Esophagus muscularis mucosa (tissue), 4 donors: ENCODE data around the gene CIZ1. TPM values are rescaled to one million over a fixed set of nuclear protein-coding genes. Genes with fewer than 3 reads are reported as not detected.

Experiments used
- DNase-seq: peaks from one replicate; pipeline ENCODE4 v3.0.0-alpha.2; 2017; ENCODE audit errors: extremely low spot score
- H3K27ac ChIP-seq, 4 donors: fragments of 200-600 bp; sonication (generic); replicated peaks in 1 of 4; 1 replicate in 3 of 4; 2 replicates in 1 of 4; pipeline ENCODE4 v1.5.1; 2016 to 2019; ENCODE audit warnings: mild to moderate bottlenecking in 1 of 4
- H3K27me3 ChIP-seq, 4 donors: fragments of 200-600 bp; sonication (generic); one replicate each; pipeline versions ENCODE4 v1.5.1 to v1.6.0; 2016 to 2019
- H3K36me3 ChIP-seq, 4 donors: fragments of 200-600 bp; sonication (generic); one replicate each; pipeline ENCODE4 v1.5.1; 2016 to 2019
- H3K4me1 ChIP-seq, 4 donors: fragments of 200-600 bp; sonication (generic); one replicate each; pipeline ENCODE4 v1.5.1; 2016 to 2019
- H3K4me3 ChIP-seq, 4 donors: fragments of 200-600 bp; sonication (generic); 1 replicate in 2 of 4; 2 replicates in 2 of 4; pipeline ENCODE4 v1.5.1; 2016 to 2019; ENCODE audit warnings: mild to moderate bottlenecking in 4 of 4, moderate library complexity in 1 of 4
- H3K9me3 ChIP-seq, 4 donors: fragments of 200-600 bp; sonication (generic); 1 replicate in 3 of 4; 2 replicates in 1 of 4; pipeline ENCODE4 v1.5.1; 2016 to 2019
- CTCF ChIP-seq, 3 experiments: fragments of 200-600 bp in 2 of 3; fragments of 450-650 bp in 1 of 3; sonication (generic) in 2 of 3; IDR thresholded peaks; one replicate each; pipeline ENCODE4 v1.5.1; 2017 to 2019; ENCODE audit warnings: antibody characterized with exemption in 3 of 3, mild to moderate bottlenecking in 2 of 3, moderate library complexity in 1 of 3
- EP300 ChIP-seq: sonication (generic); formaldehyde crosslinking; IDR thresholded peaks from one replicate; pipeline ENCODE4 v1.6.1; 2017; ENCODE audit warnings: antibody characterized with exemption
- POLR2A ChIP-seq: fragments of 450-650 bp; IDR thresholded peaks from one replicate; pipeline ENCODE4 v1.6.1; 2017; ENCODE audit warnings: antibody characterized with exemption, moderate library complexity, mild to moderate bottlenecking, low read depth
- POLR2AphosphoS5 ChIP-seq, 2 donors: sonication (generic); formaldehyde crosslinking; IDR thresholded peaks; one replicate each; pipeline ENCODE4 v1.6.1; 2017; ENCODE audit warnings: antibody characterized with exemption in 2 of 2
- WGBS: methylation state at CpG from one replicate; pipeline ENCODE4 v1.1.5; 2018; 5-methylcytosine and 5-hydroxymethylcytosine counted together
- intact Hi-C: fragments of 100-400 bp; cut with DNase I; formaldehyde crosslinking; loops from one replicate; pipeline ENCODE4 v1.15.1; 2023
- total RNA-seq, 4 donors: library from RNA; depleted of rRNA; stranded (reverse); fragments of >200 nt; gene quantifications; one replicate each; pipeline versions ENCODE4 v1.1.0 to v1.2.1, GENCODE V29; 2016

CIZ1 gene
- total RNA-seq, 4 donors from 2014 or later = 57.5 to 110 (median 73.2) TPM

GRCh38 chr9:128188209-128188608, 3.2 kb downstream of the CIZ1 start:
- Histone ChIP-seq H3K36me3 (peaks cover 15 to 67% (median 50%) of the 10 kb centered on the region in 4 donors), H3K27ac (no peak overlapping the region), H3K4me1 (peaks cover 22 to 33% (median 27%) of the 10 kb centered on the region in 4 donors), H3K9me3 (no peaks in the 10 kb centered on the region), H3K4me3 (no peak overlapping the region), H3K27me3 (no peaks in the 10 kb centered on the region)
- DNase-seq = no peak
- intact Hi-C loops = no loop called here
- 87% methylated on average over 1 of the region's 1 CpG for WGBS
- TF ChIP-seq POLR2AphosphoS5 (IDR thresholded peaks at IDR 0.05) (no peak), EP300 (no peak), CTCF (IDR thresholded peaks at IDR 0.05) (no peak), POLR2A (no peak)

GRCh38 chr9:128187361-128187760, 4.0 kb downstream of the CIZ1 start:
- H3K36me3 ChIP-seq = peaks cover 15 to 76% (median 57%) of the 10 kb centered on the region in 4 donors
- H3K4me1 ChIP-seq = peaks cover 14 to 25% (median 19%) of the 10 kb centered on the region in 4 donors
- DNase-seq = no peak
- intact Hi-C loops = no loop called here
- TF ChIP-seq EP300 = no peak
- TF ChIP-seq POLR2AphosphoS5 (IDR thresholded peaks at IDR 0.05) = no peak
- no peak for TF ChIP-seq POLR2A
- no peak for TF ChIP-seq CTCF (IDR thresholded peaks at IDR 0.05)
- H3K27ac ChIP-seq = no peak overlapping the region
- no peak overlapping the region for H3K4me3 ChIP-seq
- H3K9me3 ChIP-seq = no peaks in the 10 kb centered on the region
- WGBS = 91% methylated on average over 2 of the region's 2 CpGs
- no peaks in the 10 kb centered on the region for H3K27me3 ChIP-seq

GRCh38 chr9:128185979-128186965, 5.1 kb downstream of the CIZ1 start:
- peaks cover 11 to 23% (median 15%) of the 10 kb centered on the region in 4 donors for H3K4me1 ChIP-seq
- no peak for DNase-seq
- TF ChIP-seq CTCF (IDR thresholded peaks at IDR 0.05) (no peak), POLR2AphosphoS5 (IDR thresholded peaks at IDR 0.05) (no peak), POLR2A (no peak), EP300 (no peak)
- WGBS = 97% methylated on average over 11 of the region's 11 CpGs
- H3K9me3 ChIP-seq = no peaks in the 10 kb centered on the region
- no peak overlapping the region for H3K4me3 ChIP-seq
- no peaks in the 10 kb centered on the region for H3K27me3 ChIP-seq
- peaks cover 15 to 78% (median 58%) of the 10 kb centered on the region in 4 donors for H3K36me3 ChIP-seq
- intact Hi-C loops = no loop called here
- no peak overlapping the region for H3K27ac ChIP-seq

GRCh38 chr9:128182893-128183588, 8.3 kb downstream of the CIZ1 start:
- Histone ChIP-seq H3K4me1 (peaks cover 0 to 4% (median 2%) of the 10 kb centered on the region in 4 donors), H3K9me3 (no peaks in the 10 kb centered on the region), H3K27ac (no peak overlapping the region), H3K27me3 (no peaks in the 10 kb centered on the region), H3K4me3 (no peak overlapping the region), H3K36me3 (peaks cover 40 to 87% (median 74%) of the 10 kb centered on the region in 4 donors)
- no peak for DNase-seq
- WGBS = 86% methylated on average over 12 of the region's 12 CpGs
- intact Hi-C loops = no loop called here
- TF ChIP-seq POLR2AphosphoS5 (IDR thresholded peaks at IDR 0.05) (no peak), POLR2A (no peak), CTCF (IDR thresholded peaks at IDR 0.05) (no peak), EP300 (no peak)
